HUDEP-2 (cell line): ENCODE measurements around the gene C16orf46.

Experiments used
- DNase-seq, 76 experiments: peaks; one replicate each; lab custom pipeline; 2025; ENCODE audit not compliant: unreplicated experiment in 76 of 76; lab: John Stamatoyannopoulos, UW

C16orf46 gene

DNA sequence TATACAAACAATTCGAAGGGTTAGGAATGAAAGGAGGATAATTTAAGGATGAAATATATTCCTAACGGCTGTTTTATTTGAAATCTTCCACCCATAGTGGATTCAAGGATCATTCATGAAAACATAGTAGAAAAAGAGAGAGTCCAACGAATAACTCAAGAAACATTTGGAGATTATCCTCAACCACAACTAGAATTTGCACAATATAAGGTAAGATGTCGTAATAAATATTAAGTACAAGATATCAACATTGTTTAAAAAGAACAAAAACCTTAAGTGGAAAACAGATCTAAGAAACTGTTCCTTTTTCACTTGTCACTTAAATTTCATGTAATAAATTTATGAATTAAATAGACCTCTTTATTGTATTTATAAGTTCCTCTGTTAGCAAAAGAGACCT lies 50.6 kb downstream of the C16orf46 start:
- no peak for DNase-seq

GRCh38 chr16:81018496-81018895 lies 58.5 kb downstream of the C16orf46 start:
- DNase-seq: no peak

- DNase-seq: no peak
Observed at GRCh38 chr16:81014672-81015071, 62.4 kb downstream of the C16orf46 start.

- no peak for DNase-seq
Observed at GRCh38 chr16:81012974-81013373, 64.1 kb downstream of the C16orf46 start.
